HG03378 (cell line): ENCODE results near the gene RAD52.
"Not testable (repeated sequence)": the region's sequence is repeated elsewhere in the genome, so short reads cannot be mapped to it uniquely, and the experiment has no call there.

Experiments
- ATAC-seq: cut with Tn5 transposase; IDR thresholded peaks from one replicate; pipeline ENCODE4 v1.9.1; 2021; ENCODE audit warnings: mild to moderate bottlenecking, moderate library complexity; ENCODE audit not compliant: unreplicated experiment

RAD52 gene

GRCh38 chr12:968545-968944, 19.1 kb upstream of the RAD52 start:
- no peak for ATAC-seq

GRCh38 chr12:967641-968040, 18.1 kb upstream of the RAD52 start:
- ATAC-seq, result no peak

- no peak for ATAC-seq
Measured at GRCh38 chr12:966724-967123, 17.2 kb upstream of the RAD52 start.

GRCh38 chr12:958588-959123, 9.2 kb upstream of the RAD52 start:
- peak; percentile 74 for ATAC-seq

- ATAC-seq, result no peak
Measured at GRCh38 chr12:955939-956338, 6.4 kb upstream of the RAD52 start.

- ATAC-seq, result no peak
Measured at GRCh38 chr12:954741-955140, 5.2 kb upstream of the RAD52 start.

GRCh38 chr12:953776-954175, 4.3 kb upstream of the RAD52 start:
- no peak for ATAC-seq

- no peak for ATAC-seq
Measured at GRCh38 chr12:951176-951575, 1.7 kb upstream of the RAD52 start.

- ATAC-seq, result no peak
Measured at GRCh38 chr12:948238-948637, 1.3 kb downstream of the RAD52 start.

- ATAC-seq, result no peak
Measured at GRCh38 chr12:946631-947030, 2.9 kb downstream of the RAD52 start.

- ATAC-seq, result no peak
Measured at GRCh38 chr12:946212-946611, 3.3 kb downstream of the RAD52 start.

- ATAC-seq, result no peak
Measured at GRCh38 chr12:944211-944610, 5.3 kb downstream of the RAD52 start.

- ATAC-seq, result no peak
Measured at GRCh38 chr12:943051-943450, 6.4 kb downstream of the RAD52 start.

- no peak for ATAC-seq
Measured at GRCh38 chr12:938810-939209, 10.7 kb downstream of the RAD52 start.

GRCh38 chr12:936377-937345, 12.8 kb downstream of the RAD52 start:
- no peak for ATAC-seq

- ATAC-seq, result not testable (repeated sequence)
Measured at GRCh38 chr12:935891-936290, 13.6 kb downstream of the RAD52 start.

GRCh38 chr12:931591-931990, 17.9 kb downstream of the RAD52 start:
- ATAC-seq, result no peak

- ATAC-seq, result no peak
Measured at GRCh38 chr12:931060-931459, 18.4 kb downstream of the RAD52 start.

GRCh38 chr12:926641-927040, 22.9 kb downstream of the RAD52 start:
- ATAC-seq, result no peak

GRCh38 chr12:922285-922684, 27.2 kb downstream of the RAD52 start:
- ATAC-seq, result no peak

GRCh38 chr12:920676-921075, 28.8 kb downstream of the RAD52 start:
- ATAC-seq, result no peak

- no peak for ATAC-seq
Measured at GRCh38 chr12:916712-917445, 32.6 kb downstream of the RAD52 start.
